ENCODE results near the gene U2AF1.
"Not testable (repeated sequence)": the region's sequence is repeated elsewhere in the genome, so short reads cannot be mapped to it uniquely, and the experiment has no call there.

The U2AF1 gene

GRCh38 chr21:43082587-43083300 lies 24.6 kb downstream of the U2AF1 start:
- not testable (repeated sequence) for DNase-seq

- not testable (repeated sequence) for DNase-seq
Measured at GRCh38 chr21:43076643-43077042, 30.7 kb downstream of the U2AF1 start.

GRCh38 chr21:43076023-43076637 lies 31.2 kb downstream of the U2AF1 start:
- not testable (repeated sequence) for DNase-seq

- DNase-seq = not testable (repeated sequence)
Measured at GRCh38 chr21:43075170-43076022, 32.0 kb downstream of the U2AF1 start, which contains the start of gene CBS. Gene CBS (minus strand): TSS chr21:43075835. CDS start chr21:43072193, 3,642 bp downstream.

GRCh38 chr21:43074401-43075169 lies 32.8 kb downstream of the U2AF1 start:
- DNase-seq = not testable (repeated sequence)

GRCh38 chr21:43072742-43073141 lies 34.6 kb downstream of the U2AF1 start:
- DNase-seq = not testable (repeated sequence)

GRCh38 chr21:43069682-43070081 lies 37.7 kb downstream of the U2AF1 start:
- not testable (repeated sequence) for DNase-seq

- DNase-seq = not testable (repeated sequence)
Measured at GRCh38 chr21:43068065-43068464, 39.3 kb downstream of the U2AF1 start.

GRCh38 chr21:43066690-43067089 lies 40.7 kb downstream of the U2AF1 start:
- not testable (repeated sequence) for DNase-seq

GRCh38 chr21:43065991-43066390 lies 41.4 kb downstream of the U2AF1 start:
- not testable (repeated sequence) for DNase-seq

GRCh38 chr21:43064265-43064917 lies 43.0 kb downstream of the U2AF1 start:
- DNase-seq = not testable (repeated sequence)

- DNase-seq = not testable (repeated sequence)
Measured at GRCh38 chr21:43062955-43063664, 44.3 kb downstream of the U2AF1 start.

- not testable (repeated sequence) for DNase-seq
Measured at GRCh38 chr21:43053112-43053511, 54.3 kb downstream of the U2AF1 start.

GRCh38 chr21:43045876-43046821 lies 61.2 kb downstream of the U2AF1 start:
- not testable (repeated sequence) for DNase-seq

- not testable (repeated sequence) for DNase-seq
Measured at GRCh38 chr21:43045165-43045875, 62.0 kb downstream of the U2AF1 start.

- DNase-seq = not testable (repeated sequence)
Measured at GRCh38 chr21:43044547-43044946, 62.8 kb downstream of the U2AF1 start.

- not testable (repeated sequence) for DNase-seq
Measured at GRCh38 chr21:43043291-43043690, 64.1 kb downstream of the U2AF1 start.

Measured in nucleus accumbens (tissue), 56 donors.